WERI-Rb-1 (cell line): ENCODE measurements around the gene TRIM72.

Source experiments
- DNase-seq: peaks from one replicate; pipeline ENCODE4 v3.0.0-alpha.2; 2020
- H3K27ac ChIP-seq: fragments of 250-450 bp; sonication (Bioruptor Pico); 2 replicates; pipeline ENCODE4 v1.5.1; 2020; ENCODE audit warnings: mild to moderate bottlenecking, moderate library complexity
- H3K27me3 ChIP-seq: fragments of 250-450 bp; sonication (Bioruptor Pico); 2 replicates; pipeline ENCODE4 v1.5.1; 2021; ENCODE audit warnings: mild to moderate bottlenecking, low read depth, moderate library complexity; ENCODE audit not compliant: insufficient read depth, severe bottlenecking
- H3K36me3 ChIP-seq: fragments of 250-450 bp; sonication (Bioruptor Pico); 2 replicates; pipeline ENCODE4 v1.5.1; 2020; ENCODE audit warnings: mild to moderate bottlenecking, moderate library complexity
- H3K4me3 ChIP-seq: 2 replicates; pipeline ENCODE4 v1.5.1; 2011; ENCODE audit warnings: low read depth, mild to moderate bottlenecking, control low read depth, low read length
- H3K9me3 ChIP-seq: fragments of 250-450 bp; sonication (Bioruptor Pico); 2 replicates; pipeline ENCODE4 v1.5.1; 2021; ENCODE audit warnings: mild to moderate bottlenecking, moderate library complexity; ENCODE audit not compliant: severe bottlenecking
- TF ChIP-seq, protein P1 (sequence below): IDR thresholded peaks from 2 replicates; pipeline ENCODE4 v1.5.1; 2011; ENCODE audit warnings: low read depth, mild to moderate bottlenecking, control low read depth, inconsistent platforms, low read length

Gene TRIM72

DNA sequence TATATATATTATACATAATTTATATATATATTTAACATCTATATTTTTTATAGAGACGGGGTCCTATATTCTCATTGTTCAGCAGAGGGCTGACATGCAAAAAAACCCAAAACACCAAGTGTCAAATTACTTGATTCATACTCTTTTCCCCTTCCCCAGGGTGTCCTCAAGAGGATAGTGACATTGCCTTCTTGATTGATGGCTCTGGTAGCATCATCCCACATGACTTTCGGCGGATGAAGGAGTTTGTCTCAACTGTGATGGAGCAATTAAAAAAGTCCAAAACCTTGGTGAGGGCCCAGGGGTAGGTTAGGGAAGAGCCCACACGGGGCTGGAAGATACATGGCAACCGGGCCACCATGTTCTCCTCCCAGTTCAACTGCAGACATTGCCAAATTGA is 56.9 kb downstream of the TRIM72 start:
- Histone ChIP-seq H3K36me3 (no peaks in the 10 kb centered on the region), H3K4me3 (no peak overlapping the region), H3K27me3 (peaks cover 65% of the 10 kb centered on the region), H3K9me3 (no peaks in the 10 kb centered on the region), H3K27ac (no peak overlapping the region)
- TF ChIP-seq, protein P1, sequence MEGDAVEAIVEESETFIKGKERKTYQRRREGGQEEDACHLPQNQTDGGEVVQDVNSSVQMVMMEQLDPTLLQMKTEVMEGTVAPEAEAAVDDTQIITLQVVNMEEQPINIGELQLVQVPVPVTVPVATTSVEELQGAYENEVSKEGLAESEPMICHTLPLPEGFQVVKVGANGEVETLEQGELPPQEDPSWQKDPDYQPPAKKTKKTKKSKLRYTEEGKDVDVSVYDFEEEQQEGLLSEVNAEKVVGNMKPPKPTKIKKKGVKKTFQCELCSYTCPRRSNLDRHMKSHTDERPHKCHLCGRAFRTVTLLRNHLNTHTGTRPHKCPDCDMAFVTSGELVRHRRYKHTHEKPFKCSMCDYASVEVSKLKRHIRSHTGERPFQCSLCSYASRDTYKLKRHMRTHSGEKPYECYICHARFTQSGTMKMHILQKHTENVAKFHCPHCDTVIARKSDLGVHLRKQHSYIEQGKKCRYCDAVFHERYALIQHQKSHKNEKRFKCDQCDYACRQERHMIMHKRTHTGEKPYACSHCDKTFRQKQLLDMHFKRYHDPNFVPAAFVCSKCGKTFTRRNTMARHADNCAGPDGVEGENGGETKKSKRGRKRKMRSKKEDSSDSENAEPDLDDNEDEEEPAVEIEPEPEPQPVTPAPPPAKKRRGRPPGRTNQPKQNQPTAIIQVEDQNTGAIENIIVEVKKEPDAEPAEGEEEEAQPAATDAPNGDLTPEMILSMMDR, result no peak
- DNase-seq, result no peak

DNA sequence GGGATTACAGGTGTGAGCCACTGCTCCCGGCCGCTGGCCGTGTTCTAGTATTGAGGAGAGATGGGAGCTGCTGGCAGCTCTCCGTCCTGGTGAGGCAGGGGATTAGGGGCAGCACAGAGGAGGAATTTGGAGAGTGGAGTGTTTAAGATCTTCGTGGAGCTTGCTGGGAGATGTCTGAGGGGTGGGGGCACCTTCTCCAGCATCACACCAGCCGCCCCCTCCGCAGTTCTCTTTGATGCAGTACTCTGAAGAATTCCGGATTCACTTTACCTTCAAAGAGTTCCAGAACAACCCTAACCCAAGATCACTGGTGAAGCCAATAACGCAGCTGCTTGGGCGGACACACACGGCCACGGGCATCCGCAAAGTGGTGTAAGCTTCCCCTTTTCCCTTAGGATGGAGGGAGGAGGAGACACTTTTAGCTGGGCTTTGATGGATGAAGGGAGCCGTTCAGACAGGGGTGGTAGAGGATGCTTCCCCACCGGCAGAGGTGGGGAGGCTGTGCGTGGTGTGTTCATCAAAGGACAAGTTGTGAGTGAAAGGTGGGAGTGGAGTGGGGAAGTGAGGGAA is 57.8 kb downstream of the TRIM72 start:
- no peak overlapping the region for H3K27ac ChIP-seq
- no peaks in the 10 kb centered on the region for H3K9me3 ChIP-seq
- H3K4me3 ChIP-seq, result no peak overlapping the region
- no peaks in the 10 kb centered on the region for H3K36me3 ChIP-seq
- no peak for DNase-seq
- peaks cover 64% of the 10 kb centered on the region for H3K27me3 ChIP-seq
- TF ChIP-seq, protein P1, result no peak

- no peak for DNase-seq
- TF ChIP-seq, protein P1, result no peak
- no peak overlapping the region for H3K27ac ChIP-seq
- H3K36me3 ChIP-seq, result no peaks in the 10 kb centered on the region
- peaks cover 65% of the 10 kb centered on the region for H3K27me3 ChIP-seq
- no peaks in the 10 kb centered on the region for H3K9me3 ChIP-seq
- H3K4me3 ChIP-seq, result no peak overlapping the region
Observed at GRCh38 chr16:31273187-31273586, 59.3 kb downstream of the TRIM72 start.

- DNase-seq, result no peak
- Histone ChIP-seq H3K4me3 (no peak overlapping the region), H3K27me3 (peaks cover 65% of the 10 kb centered on the region), H3K27ac (no peak overlapping the region), H3K9me3 (peaks cover 5% of the 10 kb centered on the region), H3K36me3 (no peaks in the 10 kb centered on the region)
- TF ChIP-seq, protein P1, result no peak
Observed at GRCh38 chr16:31273676-31274075, 59.8 kb downstream of the TRIM72 start.

GRCh38 chr16:31274831-31275816 is 61.2 kb downstream of the TRIM72 start:
- no peaks in the 10 kb centered on the region for H3K36me3 ChIP-seq
- no peak overlapping the region for H3K27ac ChIP-seq
- DNase-seq, result no peak
- TF ChIP-seq, protein P1, result no peak
- H3K27me3 ChIP-seq, result peaks cover 51% of the 10 kb centered on the region
- peaks cover 11% of the 10 kb centered on the region for H3K9me3 ChIP-seq
- no peak overlapping the region for H3K4me3 ChIP-seq
